VCaP (cell line): ENCODE results near the gene DMBX1.

Source experiments
- H3K27ac ChIP-seq: fragments of 450-650 bp; 2 replicates; pipeline ENCODE4 v1.5.1; 2017
- TF ChIP-seq, protein P1 (sequence below): fragments of 450-650 bp; conservative IDR thresholded peaks from 2 replicates; pipeline ENCODE4 v1.5.1; 2017; ENCODE audit warnings: mild to moderate bottlenecking, moderate library complexity

The DMBX1 gene

DNA sequence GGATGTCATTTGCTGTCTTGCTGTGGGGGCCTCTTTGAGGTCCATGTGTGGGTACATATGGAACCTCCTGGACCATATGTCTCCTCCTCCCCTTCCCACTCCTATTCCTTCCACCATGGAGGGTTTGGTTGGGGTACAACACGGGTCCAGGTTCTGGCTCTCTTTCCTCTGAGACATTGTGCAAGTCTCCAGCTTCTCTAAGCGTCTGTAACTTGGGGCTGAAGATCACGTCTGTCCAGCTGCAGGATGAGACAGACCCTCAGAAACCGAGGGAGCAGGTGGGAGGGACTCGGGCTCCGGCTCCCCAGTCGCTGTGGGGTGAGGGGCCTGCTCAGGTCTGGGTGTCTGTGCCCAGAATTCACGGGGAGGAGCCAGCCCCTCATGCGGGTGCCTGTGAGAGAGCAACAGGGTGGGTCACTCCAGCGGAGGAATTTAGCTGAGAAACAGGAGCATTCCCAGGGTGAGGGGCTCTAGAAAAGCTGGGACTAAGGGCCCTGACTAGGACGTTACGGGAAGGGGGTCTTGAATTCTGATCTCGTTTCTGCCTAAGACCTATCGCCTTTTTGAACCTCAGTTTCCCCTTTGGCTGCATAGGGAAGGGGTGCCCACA lies 42.0 kb upstream of the DMBX1 start:
- H3K27ac ChIP-seq, result no peak overlapping the region
- TF ChIP-seq, protein P1, sequence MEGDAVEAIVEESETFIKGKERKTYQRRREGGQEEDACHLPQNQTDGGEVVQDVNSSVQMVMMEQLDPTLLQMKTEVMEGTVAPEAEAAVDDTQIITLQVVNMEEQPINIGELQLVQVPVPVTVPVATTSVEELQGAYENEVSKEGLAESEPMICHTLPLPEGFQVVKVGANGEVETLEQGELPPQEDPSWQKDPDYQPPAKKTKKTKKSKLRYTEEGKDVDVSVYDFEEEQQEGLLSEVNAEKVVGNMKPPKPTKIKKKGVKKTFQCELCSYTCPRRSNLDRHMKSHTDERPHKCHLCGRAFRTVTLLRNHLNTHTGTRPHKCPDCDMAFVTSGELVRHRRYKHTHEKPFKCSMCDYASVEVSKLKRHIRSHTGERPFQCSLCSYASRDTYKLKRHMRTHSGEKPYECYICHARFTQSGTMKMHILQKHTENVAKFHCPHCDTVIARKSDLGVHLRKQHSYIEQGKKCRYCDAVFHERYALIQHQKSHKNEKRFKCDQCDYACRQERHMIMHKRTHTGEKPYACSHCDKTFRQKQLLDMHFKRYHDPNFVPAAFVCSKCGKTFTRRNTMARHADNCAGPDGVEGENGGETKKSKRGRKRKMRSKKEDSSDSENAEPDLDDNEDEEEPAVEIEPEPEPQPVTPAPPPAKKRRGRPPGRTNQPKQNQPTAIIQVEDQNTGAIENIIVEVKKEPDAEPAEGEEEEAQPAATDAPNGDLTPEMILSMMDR, result no peak

DNA sequence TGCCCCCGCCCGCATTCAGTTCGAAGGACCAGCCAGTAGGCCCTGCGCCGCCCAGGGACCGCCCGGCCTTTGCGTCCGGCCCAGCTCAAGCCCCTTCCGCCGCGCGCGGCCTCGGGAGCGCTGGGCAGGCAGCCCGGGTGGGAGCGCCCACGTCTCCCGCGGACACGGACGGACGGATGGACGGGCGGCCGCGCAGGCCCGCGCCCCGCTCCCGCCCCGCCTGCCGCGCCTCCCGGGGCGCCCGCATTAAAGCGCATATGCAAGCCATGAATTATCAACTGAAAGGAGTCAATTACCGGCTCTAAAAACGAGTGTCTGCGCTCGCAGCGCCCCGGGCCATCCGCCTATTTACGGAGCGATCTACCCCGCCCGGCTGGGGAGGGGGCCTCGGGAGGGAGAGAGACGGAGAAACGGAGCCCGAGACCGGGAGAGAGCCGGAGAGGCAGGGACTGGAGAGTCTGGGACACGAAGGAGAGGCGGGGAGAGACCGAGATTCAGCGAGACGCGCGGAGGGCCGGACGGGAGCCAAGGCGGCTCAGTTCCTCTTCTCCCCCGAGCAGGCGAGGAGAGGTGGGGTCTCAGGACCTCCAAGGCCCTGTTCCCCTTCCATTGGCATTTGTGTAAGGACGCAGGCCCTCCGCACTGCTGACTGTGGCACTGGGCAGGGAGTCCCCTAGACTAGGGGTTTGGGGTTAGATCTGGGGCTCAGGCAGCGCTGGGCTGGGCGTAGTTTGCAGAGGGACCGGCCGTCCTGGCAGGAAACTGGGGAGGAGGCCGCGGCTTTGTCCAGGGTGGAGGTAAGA lies 41.3 kb upstream of the DMBX1 start:
- H3K27ac ChIP-seq, result no peak overlapping the region
- TF ChIP-seq, protein P1, result no peak

DNA sequence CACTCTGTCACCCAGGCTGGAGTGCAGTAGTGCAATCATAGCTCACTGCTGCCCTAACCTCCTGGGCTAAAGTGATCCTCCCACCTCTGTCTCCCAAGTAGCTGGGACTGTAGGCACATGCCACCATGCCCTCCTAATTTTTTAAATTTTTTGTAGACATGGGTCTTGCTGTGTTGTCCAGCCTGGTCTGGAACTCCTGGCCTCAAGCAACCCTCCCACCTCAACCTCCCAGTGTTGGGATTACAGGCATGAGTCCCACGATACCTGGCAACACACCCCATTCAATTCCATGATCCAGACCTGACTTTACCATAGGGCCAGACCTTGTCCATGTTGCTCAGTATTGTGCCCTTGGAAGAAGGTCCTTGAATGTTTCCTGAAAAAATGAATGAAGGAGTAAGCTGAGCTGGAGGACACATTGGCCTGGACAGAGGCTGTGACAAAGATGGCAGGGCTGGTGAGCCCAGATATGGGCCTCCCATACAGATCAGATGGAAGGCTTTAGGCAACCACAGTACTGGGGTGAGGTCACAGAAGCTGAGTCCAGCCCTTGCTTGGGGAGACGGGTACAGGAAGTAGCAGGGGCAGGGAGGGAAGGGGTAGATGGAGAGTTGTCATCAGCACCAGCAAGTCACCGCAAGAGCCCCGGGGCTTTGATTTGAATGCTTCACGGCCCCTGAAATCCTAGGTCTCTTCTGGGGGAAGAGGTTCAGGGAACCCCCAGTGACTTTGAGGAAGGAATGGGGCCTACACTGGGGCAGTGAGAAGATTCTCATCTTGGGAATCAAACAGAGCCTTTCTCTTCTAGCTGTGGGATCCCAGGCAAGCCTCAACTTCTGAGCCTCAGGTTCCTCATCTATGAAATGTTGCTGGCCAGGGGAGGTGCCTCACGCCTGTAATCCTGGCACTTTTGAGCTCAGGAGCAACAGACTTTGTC lies 40.1 kb upstream of the DMBX1 start:
- H3K27ac ChIP-seq, result no peak overlapping the region
- TF ChIP-seq, protein P1, result no peak

DNA sequence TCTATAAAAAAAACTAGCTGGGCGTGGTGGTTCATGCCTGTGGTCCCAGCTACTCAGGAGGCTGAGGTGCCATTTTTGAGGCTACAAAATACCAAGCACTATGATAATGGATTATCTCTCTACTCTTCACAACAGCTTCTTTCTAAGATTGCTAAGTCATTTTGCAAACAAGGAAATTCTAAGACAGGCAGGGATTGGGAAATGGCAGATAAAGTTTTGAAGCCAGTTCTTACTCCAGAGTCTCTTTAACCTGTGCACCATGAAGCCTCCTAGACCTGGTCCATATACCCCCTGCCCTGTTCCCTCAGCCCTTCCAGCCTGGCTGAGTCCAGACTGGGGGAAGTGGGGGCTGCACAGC lies 39.5 kb upstream of the DMBX1 start:
- TF ChIP-seq, protein P1, result no peak
- H3K27ac ChIP-seq, result no peak overlapping the region

DNA sequence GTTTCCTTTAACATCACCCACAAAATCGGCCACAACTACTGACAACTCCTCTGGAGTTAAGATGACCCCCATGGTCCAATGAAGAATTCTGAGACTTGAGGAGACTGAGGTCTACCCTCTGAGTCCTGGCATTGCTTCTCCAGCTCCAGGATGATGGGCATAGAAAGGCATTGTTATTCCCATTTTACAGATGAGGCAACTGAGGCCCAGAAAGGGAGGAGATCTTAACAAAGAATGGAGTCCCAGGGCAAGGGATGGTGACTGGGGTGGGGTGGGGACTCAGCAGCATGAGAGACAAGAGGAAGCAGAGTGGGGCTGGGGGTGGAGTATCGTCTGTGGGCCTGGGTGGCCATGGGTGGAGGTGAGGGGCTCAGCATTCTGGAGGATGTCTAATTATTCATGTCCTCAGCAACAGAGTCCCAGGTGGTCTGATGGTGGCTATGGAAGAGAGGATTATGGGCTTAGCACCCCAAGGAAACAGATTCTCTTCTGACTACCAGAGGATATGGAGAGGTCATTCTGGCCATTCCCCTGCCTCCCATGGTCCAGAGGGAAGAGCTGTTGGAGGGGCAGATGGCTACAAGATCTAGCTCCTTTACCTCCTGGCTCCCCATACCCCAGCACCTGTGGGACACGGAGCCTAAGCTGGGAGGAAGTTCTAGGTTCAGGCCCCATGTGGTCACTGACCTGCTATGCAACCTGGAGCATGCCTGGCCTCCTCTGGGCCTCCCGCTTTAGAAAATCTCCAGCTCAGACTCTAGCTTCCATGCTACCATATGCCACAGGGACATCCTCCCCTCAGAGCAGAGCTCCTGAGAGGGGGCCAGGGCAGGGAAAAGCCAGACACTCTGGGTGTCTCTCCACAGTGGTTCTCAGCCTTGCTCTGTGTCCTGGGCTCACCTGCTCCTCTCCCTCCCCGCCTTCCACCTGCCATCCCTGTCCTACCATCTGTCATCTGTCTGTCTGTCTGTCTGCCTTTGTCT lies 37.4 kb upstream of the DMBX1 start:
- TF ChIP-seq, protein P1, result no peak

DNA sequence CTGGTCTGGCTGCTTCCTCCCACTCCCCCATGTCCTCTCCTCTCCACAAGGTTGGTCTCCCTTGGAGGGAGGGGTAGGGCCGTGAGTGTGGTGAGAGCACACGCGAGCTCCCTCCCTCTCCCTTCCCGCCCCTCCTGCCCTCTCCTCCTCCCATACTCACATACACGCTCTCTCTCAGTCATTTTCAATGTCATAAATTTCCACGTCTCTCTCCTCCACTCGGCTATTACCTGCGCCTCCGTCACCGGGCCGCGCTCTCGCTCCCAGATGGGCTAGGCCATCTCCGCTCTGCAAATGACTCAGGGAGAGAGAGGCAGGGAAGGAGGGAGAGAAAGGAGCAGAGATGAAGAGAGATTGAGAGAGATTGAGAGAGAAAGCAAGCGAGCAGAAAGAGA lies 36.7 kb upstream of the DMBX1 start:
- TF ChIP-seq, protein P1, result no peak
- H3K27ac ChIP-seq, result no peak overlapping the region

More for the DNA sequence above, 37.4 kb upstream of the DMBX1 start:
- no peak overlapping the region for H3K27ac ChIP-seq
